ENCODE measurements around the gene CAMSAP2.
A peak's percentile ranks its signal among the peaks of the same experiment; 100 is the strongest.
"Not testable (repeated sequence)": the region's sequence is repeated elsewhere in the genome, so short reads cannot be mapped to it uniquely, and the experiment has no call there.

The CAMSAP2 gene

GRCh38 chr1:200741551-200742207 lies 3.0 kb downstream of the CAMSAP2 start (continued):
- no peak for TF ChIP-seq ZNF184 (tag by site-specific recombination; IDR thresholded peaks at IDR 0.05)
- peak; percentile 40; the same call in 1 of the 2 replicates for TF ChIP-seq TRIM28 (IDR thresholded peaks at IDR 0.05; ENCODE audit: borderline replicate concordance, low read length)
- TF ChIP-seq KLF1 (tag by site-specific recombination; IDR thresholded peaks at IDR 0.05) = no peak

GRCh38 chr1:200744143-200744542 lies 5.5 kb downstream of the CAMSAP2 start:
- peaks cover 8% of the 10 kb centered on the region; the same call in 1 of the 2 replicates for H3K4me1 ChIP-seq (ENCODE audit: control insufficient read depth, insufficient read depth, low read length)
- H3K36me3 ChIP-seq (ENCODE audit: control insufficient read depth in 2 of 2, insufficient read depth in 1 of 2, low read length in 2 of 2) = peaks cover 0 to 4% of the 10 kb centered on the region in 2 experiments; a peak in 1 of 3 replicates
- no peak for TF ChIP-seq ZNF426 (tag by site-specific recombination; IDR thresholded peaks at IDR 0.05)
- no peak for TF ChIP-seq ATF2 (tag by site-specific recombination; IDR thresholded peaks at IDR 0.05; ENCODE audit: low read depth)
- 0 out of 2 replicates have a peak, but pooled peaks have one; percentile 0 for TF ChIP-seq ZNF623 (tag by site-specific recombination; IDR thresholded peaks at IDR 0.05)
- TF ChIP-seq ZSCAN5A (tag by site-specific recombination; IDR thresholded peaks at IDR 0.05) = no peak
- no peak overlapping the region for H3K4me3 ChIP-seq (ENCODE audit: low read depth, low read length)
- no peak overlapping the region for H3K27ac ChIP-seq (ENCODE audit: extremely low read depth, low read depth, low read length)
- CTCF ChIA-PET = interaction anchor here (1.0 to 1.2 kb wide), 2 partner anchors 59 to 479 kb away, joined by 3 read pairs; no protein-coding TSS in a partner anchor
- H3K9me3 ChIP-seq (ENCODE audit: control insufficient read depth, insufficient read depth, low read depth, low read length) = no peaks in the 10 kb centered on the region
- POLR2A ChIA-PET = interaction anchor here (1.2 kb wide), 1 partner anchor 74 kb away, joined by 6 read pairs; the partner anchor contains the start of gene DDX59

DNA sequence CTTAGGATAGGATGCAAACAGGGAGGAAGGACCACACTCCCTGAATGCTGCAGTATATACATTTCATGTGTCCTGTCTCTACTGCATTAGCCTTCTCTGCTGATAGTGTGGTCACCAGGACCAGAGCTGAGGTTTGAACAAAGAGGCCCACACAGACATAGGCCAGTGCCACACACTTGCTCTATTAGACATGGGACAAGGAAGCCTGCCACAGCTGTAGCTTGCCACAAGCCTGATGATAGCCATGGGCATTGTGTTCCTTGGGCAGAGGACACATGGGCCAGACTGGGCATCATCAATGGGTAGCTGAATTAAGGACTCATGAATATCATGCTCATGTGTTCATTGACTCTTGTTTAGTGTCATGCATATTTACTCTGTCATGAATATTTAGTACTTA lies 10.4 kb downstream of the CAMSAP2 start:
- no peak overlapping the region for H3K27ac ChIP-seq (ENCODE audit: extremely low read depth, low read depth, low read length)
- no peaks in the 10 kb centered on the region for H3K4me1 ChIP-seq (ENCODE audit: control insufficient read depth, insufficient read depth, low read length)
- no peak overlapping the region for H3K4me3 ChIP-seq (ENCODE audit: low read depth, low read length)
- POLR2A ChIA-PET = interaction anchor here (0.7 kb wide), 1 partner anchor 581 kb away, joined by 4 read pairs; no protein-coding TSS in a partner anchor
- no peak for TF ChIP-seq PRDM1 (tag by site-specific recombination; IDR thresholded peaks at IDR 0.05)
- no peak for TF ChIP-seq BCL11B (tag by site-specific recombination; IDR thresholded peaks at IDR 0.05; ENCODE audit: low read depth)
- no peak for TF ChIP-seq ZNF747 (tag by site-specific recombination; IDR thresholded peaks at IDR 0.05)
- TF ChIP-seq KLF17 (tag by site-specific recombination; IDR thresholded peaks at IDR 0.05) = no peak
- peaks cover 0 to 5% of the 10 kb centered on the region in 2 experiments; a peak in 2 of 3 replicates for H3K36me3 ChIP-seq (ENCODE audit: control insufficient read depth in 2 of 2, insufficient read depth in 1 of 2, low read length in 2 of 2)
- no peaks in the 10 kb centered on the region for H3K9me3 ChIP-seq (ENCODE audit: control insufficient read depth, insufficient read depth, low read depth, low read length)
- CTCF ChIA-PET = interaction anchor here (0.9 kb wide), 1 partner anchor 11 kb away, joined by 3 read pairs; no protein-coding TSS in a partner anchor

DNA sequence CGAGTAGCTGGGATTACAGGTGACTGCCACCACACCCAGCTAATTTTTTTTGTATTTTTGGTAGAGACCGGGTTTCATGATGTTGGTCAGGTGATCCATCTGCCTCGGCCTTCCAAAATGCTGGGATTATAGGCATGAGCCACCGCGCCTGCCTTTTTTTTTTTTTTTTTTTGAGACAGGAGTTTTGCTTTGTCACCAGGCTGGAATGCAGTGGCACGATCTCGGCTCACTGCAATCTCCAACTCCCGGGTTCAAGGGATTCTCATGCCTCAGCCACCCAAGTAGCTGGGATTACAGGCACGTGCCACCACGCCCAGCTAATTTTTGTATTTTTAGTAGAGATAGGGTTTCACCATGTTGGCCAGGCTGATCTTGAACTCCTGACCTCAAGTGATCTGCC lies 12.1 kb downstream of the CAMSAP2 start:
- not testable (repeated sequence) for H3K4me3 ChIP-seq (ENCODE audit: low read depth, low read length); H3K36me3 ChIP-seq (ENCODE audit: control insufficient read depth in 2 of 2, insufficient read depth in 1 of 2, low read length in 2 of 2); H3K9me3 ChIP-seq (ENCODE audit: control insufficient read depth, insufficient read depth, low read depth, low read length); H3K27ac ChIP-seq (ENCODE audit: extremely low read depth, low read depth, low read length); H3K4me1 ChIP-seq (ENCODE audit: control insufficient read depth, insufficient read depth, low read length)
- ChIA-PET CTCF (interaction anchor here (0.8 kb wide), 2 partner anchors 52 to 133 kb away, joined by 3 read pairs; no protein-coding TSS in a partner anchor), POLR2A (interaction anchor here (1.7 kb wide), 1 partner anchor 12 kb away, joined by 6 read pairs; the partner anchor contains the start of gene CAMSAP2)

DNA sequence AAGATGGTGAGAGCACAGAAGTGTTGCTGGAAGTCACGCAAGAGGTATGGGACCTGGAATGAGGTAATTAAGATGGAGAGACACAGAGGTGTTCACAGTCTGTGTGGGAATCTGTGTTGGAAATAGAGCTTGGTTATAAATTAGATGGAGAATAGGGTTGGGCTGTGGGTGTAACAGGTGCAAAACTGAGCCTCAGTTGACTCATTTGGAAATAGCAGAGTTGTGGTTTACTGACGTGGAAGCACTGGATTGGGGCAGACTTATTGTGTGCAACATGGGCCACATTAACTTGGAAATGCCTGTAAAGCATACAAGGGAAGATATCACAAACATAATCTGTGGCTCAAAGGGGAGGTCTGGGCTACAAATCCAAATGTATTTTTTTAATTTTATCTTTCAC lies 13.0 kb downstream of the CAMSAP2 start:
- POLR2A ChIA-PET = no interaction called here
- Histone ChIP-seq H3K4me3 (ENCODE audit: low read depth, low read length) (no peak overlapping the region), H3K36me3 (ENCODE audit: control insufficient read depth in 2 of 2, insufficient read depth in 1 of 2, low read length in 2 of 2) (peaks cover 0 to 5% of the 10 kb centered on the region in 2 experiments; a peak in 2 of 3 replicates), H3K4me1 (ENCODE audit: control insufficient read depth, insufficient read depth, low read length) (no peaks in the 10 kb centered on the region), H3K27ac (ENCODE audit: extremely low read depth, low read depth, low read length) (no peak overlapping the region), H3K9me3 (ENCODE audit: control insufficient read depth, insufficient read depth, low read depth, low read length) (no peaks in the 10 kb centered on the region)
- CTCF ChIA-PET = no interaction called here
- TF ChIP-seq ZBTB20 (tag by site-specific recombination; IDR thresholded peaks at IDR 0.05) (no peak), ZNF350 (tag by site-specific recombination; IDR thresholded peaks at IDR 0.05) (no peak), SCRT1 (tag by site-specific recombination; IDR thresholded peaks at IDR 0.05; ENCODE audit: borderline replicate concordance) (no peak), ZNF354C (tag by site-specific recombination; IDR thresholded peaks at IDR 0.05; ENCODE audit: borderline replicate concordance, low read depth) (no peak), ZNF501 (tag by site-specific recombination; IDR thresholded peaks at IDR 0.05) (no peak), KLF9 (tag by site-specific recombination; IDR thresholded peaks at IDR 0.05; ENCODE audit: low read depth) (no peak)
- TF ChIP-seq, protein P1, sequence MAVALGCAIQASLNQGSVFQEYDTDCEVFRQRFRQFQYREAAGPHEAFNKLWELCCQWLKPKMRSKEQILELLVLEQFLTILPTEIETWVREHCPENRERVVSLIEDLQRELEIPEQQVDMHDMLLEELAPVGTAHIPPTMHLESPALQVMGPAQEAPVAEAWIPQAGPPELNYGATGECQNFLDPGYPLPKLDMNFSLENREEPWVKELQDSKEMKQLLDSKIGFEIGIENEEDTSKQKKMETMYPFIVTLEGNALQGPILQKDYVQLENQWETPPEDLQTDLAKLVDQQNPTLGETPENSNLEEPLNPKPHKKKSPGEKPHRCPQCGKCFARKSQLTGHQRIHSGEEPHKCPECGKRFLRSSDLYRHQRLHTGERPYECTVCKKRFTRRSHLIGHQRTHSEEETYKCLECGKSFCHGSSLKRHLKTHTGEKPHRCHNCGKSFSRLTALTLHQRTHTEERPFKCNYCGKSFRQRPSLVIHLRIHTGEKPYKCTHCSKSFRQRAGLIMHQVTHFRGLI (tag by site-specific recombination; IDR thresholded peaks at IDR 0.05) = no peak
- TF ChIP-seq, protein P2, sequence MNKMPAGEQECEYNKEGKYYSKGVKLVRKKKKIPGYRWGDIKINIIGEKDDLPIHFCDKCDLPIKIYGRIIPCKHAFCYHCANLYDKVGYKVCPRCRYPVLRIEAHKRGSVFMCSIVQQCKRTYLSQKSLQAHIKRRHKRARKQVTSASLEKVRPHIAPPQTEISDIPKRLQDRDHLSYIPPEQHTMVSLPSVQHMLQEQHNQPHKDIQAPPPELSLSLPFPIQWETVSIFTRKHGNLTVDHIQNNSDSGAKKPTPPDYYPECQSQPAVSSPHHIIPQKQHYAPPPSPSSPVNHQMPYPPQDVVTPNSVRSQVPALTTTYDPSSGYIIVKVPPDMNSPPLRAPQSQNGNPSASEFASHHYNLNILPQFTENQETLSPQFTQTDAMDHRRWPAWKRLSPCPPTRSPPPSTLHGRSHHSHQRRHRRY (tag by site-specific recombination; IDR thresholded peaks at IDR 0.05) = no peak
